Measurements from ENCODE around the gene FAM174B.

The FAM174B gene

DNA sequence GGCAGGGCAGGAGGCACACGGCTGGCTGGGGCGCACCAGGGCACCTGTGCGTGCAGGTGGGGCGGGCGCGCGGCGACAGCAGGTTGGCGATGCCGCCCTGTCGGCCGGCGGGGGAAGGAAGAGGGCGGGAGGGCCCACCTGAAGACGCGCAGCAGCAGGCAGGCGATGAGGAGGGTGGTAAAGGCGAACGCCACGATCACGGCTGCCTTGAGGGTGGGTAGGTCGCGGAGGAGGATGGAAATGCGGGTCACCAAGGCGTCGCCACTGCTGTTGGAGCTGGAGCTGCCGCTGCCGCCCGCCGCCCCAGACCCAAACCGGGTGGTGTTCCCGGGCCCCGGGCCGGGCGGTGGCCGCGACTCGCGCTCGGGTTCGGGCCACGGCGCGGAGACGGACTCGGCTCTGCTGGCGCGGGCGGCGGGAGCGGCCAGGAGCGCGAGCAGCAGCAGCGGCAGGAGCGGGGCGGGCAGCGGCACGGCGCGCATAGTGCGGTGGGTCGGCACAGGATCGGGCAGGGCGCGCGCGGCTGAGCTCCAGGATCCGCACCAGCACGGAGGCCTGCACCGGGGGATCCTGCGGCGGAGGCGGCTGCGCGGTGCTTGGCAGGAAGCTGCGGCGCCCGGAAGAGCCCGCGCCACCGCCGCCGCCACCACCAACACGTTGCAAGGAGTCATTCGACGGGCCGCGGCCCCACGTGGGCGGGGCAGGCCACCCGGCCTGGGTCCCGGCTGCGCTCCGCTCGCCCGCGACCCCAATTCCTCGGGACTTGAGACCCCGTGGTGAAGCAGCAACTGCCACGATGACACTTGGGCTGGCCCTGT lies at the start of gene FAM174B:
Gene FAM174B, minus strand, starts transcription at position 598 of the 818 bp plus-strand sequence.
- DNase-seq (ENCODE audit: low read depth in 2 of 2, low spot score in 1 of 2), result no peak

DNA sequence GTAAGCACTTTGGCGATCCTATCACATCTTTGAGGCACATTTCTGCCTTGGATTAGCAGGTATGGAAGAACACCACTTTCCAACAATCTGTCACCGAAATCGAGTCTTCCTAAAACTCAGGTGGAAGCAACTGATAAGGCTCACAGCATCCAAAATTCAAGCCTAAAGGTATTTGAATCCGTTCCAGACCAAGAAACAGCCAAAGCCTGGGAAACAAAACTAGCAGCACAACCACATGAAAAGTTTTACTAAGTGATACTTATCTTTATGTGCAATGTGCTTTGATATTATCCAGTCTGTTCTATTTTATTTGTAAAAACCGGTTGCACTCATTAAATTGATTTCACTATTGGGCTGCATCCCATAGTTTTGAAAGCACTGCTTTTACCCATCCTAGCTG lies 40.5 kb upstream of the FAM174B start:
- no peak for DNase-seq (ENCODE audit: low read depth in 2 of 2, low spot score in 1 of 2)

DNA sequence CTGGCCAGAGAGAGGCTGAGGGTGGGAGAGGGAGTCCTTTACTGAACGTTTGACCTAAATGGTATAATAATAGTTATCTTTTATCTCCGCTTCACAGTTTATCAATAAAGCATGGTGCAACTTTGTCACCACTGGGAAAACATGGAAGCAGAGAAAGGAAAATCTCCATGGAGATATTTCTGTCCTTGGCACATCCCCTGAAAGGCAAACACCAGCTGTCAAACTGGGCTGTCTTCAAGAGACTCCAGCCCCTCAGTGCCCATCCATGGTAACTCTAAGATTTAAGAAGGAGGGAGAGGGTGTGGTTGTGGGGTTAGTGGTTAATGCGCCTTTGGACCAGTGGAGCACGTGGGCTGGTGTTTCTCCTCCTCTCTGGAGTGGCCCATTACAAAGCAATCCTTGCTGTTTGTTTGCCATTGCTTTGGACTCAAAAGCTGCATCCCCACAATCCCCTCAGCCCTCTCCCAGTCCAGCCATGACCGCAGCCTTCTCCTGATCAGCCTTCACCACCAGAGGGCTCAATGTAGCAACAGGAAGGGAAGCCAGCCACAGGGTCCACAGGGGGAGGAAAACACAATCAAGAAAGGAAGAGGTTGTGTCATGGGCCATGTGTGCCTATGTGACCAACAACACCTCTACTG lies 38.2 kb upstream of the FAM174B start:
- no peak for DNase-seq (ENCODE audit: low read depth in 2 of 2, low spot score in 1 of 2)

DNA sequence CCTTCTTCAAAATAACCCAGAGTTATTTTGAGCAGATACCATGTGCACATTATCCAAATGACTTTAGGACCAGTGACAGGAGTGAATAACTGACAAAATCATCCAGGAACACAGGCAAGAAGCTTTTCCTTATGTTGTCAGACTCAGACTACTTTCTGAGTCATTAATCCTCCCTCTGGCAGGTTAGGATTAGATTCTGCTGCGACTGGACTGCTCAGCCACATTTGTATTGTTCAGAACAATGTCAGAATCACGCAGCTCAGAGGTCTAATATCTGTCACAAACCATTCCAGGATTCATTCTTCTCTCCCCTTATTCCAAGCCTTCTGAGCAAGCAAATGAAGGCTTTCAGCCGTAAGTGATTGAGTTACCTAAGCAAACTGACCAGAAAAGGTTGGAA lies 34.8 kb upstream of the FAM174B start:
- DNase-seq (ENCODE audit: low read depth in 2 of 2, low spot score in 1 of 2), result no peak

DNA sequence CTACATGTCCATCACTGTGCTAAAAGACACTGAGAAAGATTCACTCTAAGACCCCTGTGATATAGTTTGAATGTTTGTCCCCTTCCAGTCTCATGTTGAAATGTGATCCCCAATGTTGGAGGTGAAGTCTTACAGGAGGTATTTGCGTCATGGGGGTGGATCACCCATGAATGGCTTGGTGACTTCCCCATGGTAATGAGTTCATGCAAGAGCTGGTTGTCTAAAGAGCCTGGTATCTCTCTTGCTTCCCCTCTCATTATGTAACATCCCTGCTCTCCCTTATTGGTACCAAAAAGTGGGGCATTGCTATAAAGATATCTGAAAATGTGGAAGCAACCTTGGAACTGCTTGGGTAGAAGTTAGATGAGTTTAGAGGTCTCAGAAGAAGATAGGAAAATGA lies 32.2 kb upstream of the FAM174B start:
- DNase-seq (ENCODE audit: low read depth in 2 of 2, low spot score in 1 of 2), result no peak

DNA sequence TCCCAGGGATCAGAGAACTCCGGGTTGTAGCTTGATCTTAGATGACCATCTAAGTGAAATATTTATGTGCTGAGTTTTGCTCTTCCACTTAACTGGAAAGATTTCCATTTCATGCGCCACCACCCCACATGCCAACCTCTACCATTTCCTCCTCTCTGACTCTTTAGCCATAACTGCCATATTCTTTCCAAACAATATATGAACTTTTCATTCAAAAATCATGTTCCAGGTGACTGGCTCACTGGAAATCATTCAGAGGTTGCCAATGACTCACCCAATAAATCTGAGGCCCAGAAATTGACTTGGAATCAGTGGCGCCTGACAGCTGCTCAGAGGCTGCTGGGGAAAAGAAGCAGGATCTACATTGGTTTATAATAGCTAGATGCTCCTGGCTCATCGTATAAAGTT lies 31.6 kb upstream of the FAM174B start:
- DNase-seq (ENCODE audit: low read depth in 2 of 2, low spot score in 1 of 2), result no peak

DNA sequence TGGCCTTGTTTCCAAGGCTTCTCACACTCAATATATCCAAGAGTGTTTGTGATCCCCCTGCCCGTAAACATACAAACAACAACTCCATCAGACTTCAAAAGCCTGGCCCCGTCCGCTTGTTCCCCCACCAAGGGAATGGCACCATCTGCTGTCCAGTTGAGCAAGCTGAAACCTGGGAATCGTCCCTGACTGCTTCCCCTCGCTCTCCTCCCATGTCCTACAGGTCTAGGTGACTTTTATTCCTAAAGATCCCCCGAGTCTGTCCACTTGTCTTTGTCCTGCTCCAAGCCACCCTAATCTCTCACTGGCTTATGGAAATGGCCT lies 27.9 kb upstream of the FAM174B start:
- DNase-seq (ENCODE audit: low read depth in 2 of 2, low spot score in 1 of 2), result no peak

DNA sequence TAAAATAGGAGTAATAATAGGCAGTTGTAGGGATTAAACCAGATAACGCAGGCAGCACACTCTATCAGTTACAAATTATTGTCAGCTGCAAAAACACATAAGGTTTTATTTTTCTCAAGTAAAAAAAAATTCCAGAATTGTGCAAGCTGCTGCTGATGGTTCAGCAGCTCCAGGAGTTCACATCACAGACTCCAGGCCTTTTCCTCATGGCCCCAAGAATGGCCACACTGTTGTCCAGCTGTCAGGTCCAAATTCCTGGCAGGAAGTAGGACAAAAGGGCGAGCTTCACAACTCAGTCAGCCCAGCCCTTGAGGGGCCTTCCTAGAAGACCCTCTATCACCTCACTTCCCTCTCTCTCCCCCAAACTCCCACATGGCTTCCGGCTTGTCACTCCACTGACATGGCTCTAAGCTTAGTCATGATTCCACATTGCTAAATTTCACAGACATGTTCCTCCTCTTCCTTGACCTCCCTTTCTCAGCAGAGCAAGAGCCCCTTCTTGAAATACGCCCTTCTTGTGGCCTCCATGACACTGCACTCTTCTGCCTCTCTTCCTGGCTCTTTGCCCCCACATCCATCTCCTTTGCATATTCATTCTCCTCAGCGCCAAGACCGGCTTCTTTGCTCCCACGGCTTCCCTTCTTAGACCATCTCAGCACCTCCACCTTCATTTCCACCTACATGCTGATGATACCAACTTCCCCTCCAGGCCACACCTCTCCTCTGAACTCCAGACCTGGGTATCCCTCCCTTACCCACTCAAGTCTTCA lies 27.4 kb upstream of the FAM174B start:
- DNase-seq (ENCODE audit: low read depth in 2 of 2, low spot score in 1 of 2), result no peak

DNA sequence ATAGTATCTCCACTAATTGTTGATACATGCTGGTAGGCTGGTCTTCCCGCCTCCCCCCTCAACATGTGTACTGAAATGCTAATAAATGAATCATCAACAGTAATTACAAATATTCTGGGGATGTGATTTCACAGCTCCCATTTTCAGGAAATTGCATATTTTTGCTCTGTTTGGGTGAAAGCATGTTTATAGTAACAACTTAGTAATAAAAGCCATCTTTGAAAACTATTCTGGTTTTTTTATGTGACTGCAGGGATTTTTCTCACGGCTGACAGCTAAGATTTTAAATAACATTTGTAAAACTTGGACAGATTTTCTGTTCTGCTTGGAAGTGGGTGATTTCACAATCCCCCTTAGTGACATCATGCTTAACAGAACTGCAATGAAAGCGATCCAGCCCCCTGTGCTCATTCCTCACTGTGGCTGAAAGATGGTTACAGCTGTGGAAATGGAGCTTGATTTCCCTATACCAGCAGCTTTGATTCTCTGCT lies 25.6 kb upstream of the FAM174B start:
- no peak for DNase-seq (ENCODE audit: low read depth in 2 of 2, low spot score in 1 of 2)

DNA sequence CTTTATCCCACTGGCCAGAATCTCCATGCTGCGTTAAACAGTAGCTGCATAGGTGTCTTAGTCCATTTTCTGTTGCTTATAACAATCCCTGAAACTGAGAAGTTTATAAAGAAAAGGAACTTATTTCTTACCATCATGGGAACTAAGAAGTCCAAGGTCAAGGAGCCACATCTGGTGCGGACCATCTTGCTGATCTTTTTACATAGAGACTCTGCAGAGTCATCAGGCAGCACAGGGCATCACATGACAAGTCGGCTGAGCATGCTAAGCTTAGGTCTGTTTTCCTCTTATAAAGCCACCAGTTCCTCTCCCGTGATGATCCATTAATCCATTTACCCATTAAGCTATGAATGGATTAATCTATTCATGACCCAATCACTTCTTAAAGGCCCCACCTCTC lies 22.4 kb upstream of the FAM174B start:
- DNase-seq (ENCODE audit: low read depth in 2 of 2, low spot score in 1 of 2), result no peak

DNA sequence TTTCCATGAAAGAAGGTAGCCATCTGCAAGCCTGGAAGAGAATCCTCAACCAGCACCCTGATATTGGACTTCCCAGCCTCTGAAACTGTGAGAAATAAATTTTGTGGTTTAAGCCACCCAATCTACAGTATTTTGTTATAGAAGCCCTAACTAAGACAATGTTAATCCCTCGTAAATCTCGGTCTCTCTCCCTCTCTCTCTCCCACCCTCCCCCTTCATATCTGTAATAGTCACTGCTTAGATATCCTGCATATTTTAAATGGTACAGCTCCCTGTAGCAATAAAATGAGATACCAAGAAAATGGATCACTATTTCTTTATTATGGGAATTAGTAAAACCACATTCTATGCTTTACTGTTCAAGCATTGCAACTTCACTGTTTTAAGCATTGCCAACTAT lies 21.0 kb upstream of the FAM174B start:
- no peak for DNase-seq (ENCODE audit: low read depth in 2 of 2, low spot score in 1 of 2)

DNA sequence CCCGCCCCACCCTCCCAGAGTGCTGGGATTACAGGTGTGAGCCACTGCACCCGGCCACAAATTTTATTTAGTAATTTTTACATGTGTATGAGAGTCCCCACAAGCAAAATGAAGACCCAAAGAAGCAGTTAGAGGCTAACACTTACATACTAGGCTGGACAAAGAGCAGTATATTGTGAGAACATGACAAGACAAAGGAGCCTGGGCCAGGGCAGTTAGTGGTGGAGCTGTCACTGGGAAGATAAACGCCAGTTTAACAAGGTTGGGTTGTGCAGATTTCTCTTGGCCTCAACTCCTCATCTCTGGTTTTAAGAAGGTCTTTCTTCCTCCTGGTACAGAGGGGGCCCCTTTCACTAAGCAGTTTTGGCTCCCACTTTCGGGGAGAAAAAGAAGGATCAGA lies 19.9 kb upstream of the FAM174B start:
- DNase-seq (ENCODE audit: low read depth in 2 of 2, low spot score in 1 of 2), result no peak

DNA sequence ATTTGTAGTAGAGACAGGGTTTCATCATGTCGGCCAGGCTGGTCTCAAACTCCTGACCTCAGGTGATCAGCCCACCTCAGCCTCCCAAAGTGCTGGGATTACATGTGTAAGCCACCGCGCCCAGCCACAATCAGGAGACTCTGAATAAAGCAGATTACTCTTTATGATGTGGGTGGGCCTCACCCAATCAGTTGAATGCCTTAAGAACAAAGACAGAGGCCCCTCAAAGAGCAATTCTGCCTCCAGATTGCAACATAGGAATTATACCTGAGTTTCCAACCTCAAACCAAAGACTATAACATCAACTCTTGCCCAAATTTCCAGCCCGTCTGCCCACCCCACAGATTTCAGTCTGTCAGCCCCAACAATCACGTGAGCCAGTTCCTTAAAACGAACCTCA lies 18.8 kb upstream of the FAM174B start:
- DNase-seq (ENCODE audit: low read depth in 2 of 2, low spot score in 1 of 2), result no peak

DNA sequence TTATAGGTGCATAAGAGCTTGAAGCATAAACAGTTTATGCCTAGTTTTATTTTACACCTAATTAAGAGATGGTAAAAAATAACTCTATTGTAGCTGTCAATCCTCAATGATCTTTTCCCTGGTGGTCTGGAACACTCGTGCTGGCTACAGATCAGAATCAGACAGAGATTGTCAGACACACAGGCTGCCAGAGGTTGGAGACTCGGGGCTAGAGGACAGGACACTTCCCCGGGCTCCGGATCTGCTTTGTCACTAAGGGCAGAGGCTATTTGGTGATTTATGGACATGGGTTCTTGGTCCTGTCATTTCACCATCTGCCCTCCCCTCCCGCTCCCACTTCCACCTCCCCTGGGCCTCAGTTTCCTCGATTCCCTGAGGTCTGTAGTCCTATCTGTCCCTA lies 16.5 kb upstream of the FAM174B start:
- DNase-seq (ENCODE audit: low read depth in 2 of 2, low spot score in 1 of 2), result no peak

DNA sequence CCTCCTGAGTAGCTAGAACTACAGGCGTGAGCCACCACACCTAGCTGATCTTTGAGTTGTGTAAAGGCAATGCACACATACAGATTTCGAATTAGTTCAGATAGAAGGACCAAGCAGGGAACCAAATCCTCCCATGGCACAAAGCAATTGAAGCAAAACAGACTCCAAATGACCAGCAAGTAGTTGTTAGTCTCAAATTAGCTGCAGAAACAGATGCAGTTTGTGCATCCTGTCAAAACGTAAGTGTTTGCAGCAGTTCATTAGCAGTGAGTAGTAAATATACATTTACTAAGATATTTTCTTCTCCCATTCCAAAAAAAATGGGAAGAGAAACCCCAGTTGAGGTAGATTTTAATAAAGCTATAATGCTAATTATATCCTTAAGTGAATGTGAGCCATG lies 15.8 kb upstream of the FAM174B start:
- DNase-seq (ENCODE audit: low read depth in 2 of 2, low spot score in 1 of 2), result no peak

DNA sequence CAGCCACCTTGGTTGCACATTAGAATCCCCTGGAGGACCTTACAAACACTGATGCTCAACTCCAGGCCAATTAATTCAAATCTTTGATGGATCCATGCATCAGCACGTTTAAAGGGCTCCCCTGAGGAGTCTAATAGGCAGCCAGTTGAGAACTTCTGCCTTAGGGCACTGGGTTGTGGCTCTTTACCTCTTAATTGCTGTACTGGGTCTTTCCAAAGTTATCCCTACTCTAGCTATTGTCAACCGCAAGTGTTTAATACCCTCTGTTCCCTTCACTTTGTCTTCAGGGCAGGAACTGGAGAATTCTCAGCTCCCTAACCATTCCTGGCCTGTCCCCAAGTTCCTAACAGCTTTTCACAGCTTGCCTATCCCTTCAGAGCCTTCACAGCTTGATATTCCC lies 15.0 kb upstream of the FAM174B start:
- no peak for DNase-seq (ENCODE audit: low read depth in 2 of 2, low spot score in 1 of 2)

DNA sequence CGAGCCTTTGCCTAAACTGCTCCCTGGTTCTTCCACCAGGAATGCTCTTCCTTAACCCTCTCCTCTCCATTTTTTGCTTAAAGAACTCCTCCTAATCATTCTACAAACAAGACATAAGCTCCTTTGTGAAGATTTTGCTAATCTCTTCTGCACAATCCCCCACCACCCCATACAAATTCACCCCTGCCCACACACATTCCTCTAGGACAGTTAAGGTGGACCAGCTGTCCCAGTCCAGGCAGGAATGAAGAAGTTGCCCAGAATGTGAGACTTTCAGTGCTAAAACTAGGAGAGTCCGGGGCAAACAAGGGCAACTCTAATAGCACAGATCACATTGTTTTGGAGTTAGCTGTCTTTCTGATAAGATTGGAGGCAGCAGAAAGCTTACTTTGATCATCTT lies 13.9 kb upstream of the FAM174B start:
- no peak for DNase-seq (ENCODE audit: low read depth in 2 of 2, low spot score in 1 of 2)

DNA sequence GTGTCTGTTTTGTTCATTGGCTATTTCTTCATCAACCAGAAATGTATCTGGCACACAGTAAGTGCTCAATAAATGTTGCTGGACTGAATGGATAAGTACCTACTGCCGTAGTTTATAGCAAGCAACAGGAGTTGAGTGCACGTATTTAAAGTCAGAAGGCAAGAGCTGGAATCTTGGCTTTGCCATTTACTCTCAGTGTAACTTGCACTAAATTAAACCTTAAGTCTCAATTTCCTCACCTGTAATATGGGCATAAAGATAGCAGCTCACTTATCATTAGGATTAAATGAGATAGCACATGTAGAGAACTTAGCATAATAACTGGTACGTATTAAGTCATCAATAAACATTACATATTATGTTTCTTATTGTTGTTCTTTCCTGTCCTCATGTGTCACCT lies 13.0 kb upstream of the FAM174B start:
- no peak for DNase-seq (ENCODE audit: low read depth in 2 of 2, low spot score in 1 of 2)

DNA sequence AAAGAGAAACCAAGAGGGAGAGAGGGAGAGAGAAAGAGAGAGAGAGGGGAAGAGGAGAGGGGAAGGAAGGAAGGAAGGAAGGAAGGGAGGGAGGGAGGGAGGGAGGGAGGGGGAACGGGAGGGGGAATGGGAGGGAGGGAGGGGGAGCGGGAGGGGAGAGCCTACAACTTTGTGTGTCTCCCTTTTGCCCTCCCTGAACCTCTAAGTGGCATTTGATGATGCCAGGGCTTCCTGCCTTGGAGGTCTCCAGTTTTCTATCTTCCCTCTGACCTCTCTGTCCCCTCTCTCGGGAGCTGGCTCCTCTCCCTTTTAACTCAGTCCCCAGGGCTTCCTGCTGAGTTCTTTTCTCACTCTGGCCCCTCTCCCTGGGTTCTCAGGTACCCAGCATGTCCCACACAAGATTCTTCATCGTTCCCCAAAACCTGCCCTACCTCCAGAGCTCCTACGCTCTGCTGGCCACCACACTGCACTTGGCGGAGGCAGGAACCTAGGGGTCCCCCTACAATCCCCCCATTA lies 12.5 kb upstream of the FAM174B start:
- DNase-seq (ENCODE audit: low read depth in 2 of 2, low spot score in 1 of 2), result no peak

DNA sequence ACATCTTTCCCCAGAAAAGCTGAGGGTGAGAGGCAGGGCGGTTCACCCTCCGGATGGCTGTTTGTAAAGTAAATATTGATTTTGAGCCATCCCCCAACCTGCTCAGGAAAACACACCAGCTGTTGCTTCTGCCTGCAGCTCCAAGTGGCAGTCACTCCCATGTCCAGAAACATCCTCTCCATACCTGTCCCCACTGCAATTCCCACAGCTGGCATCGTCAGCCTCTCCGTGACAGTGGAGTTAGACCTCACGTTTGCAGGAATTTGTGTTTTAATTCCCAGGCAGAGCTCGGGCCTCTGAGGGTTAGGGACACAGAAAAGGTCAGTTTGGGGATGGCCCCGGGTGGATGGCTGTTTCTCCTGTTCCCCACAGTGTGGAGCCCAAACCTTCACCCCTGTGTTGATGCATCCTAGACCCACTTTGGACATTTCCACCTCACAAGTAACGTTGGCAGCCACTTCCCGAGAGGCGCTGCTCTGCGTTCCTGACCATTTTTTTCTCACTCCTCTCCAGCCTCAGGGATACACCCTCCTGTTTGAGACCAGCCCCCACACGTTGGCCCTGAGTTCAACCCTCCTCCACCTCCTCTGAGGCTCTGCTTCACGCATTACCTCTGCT lies 11.8 kb upstream of the FAM174B start:
- no peak for DNase-seq (ENCODE audit: low read depth in 2 of 2, low spot score in 1 of 2)

DNA sequence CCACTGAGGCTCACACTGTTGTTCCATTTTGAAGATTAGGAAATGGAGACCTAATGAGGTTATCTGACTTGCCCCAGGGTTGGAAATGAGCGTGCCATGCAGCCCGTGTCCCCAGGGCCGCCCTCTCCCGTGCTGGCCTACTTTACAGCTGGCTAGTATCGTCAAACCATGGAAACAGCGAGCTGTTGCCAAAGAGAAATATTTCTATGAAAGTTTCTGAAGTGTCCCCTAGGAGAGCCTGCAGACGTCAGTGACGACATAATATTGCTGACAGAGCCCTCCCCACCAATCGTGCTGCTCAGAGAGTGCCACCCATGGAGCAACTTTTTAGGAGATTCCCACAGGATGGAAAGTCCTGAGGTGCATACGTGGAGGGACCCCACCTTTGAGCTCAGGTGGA lies 11.2 kb upstream of the FAM174B start:
- no peak for DNase-seq (ENCODE audit: low read depth in 2 of 2, low spot score in 1 of 2)

All from stimulated activated CD8-positive, alpha-beta memory T cell treated with anti-CD3 and anti-CD28 coated beads, Interleukin-4, amount 100 ng/mL, for 1 hour (primary cell).